ENCODE results near the gene PMM2. TPM values are rescaled to one million over a fixed set of nuclear protein-coding genes. Genes with fewer than 3 reads are reported as not detected.

Gene PMM2
- total and polyA plus RNA-seq, 2 donors (not counting 3 experiments of a cell fraction or from before 2014, with no cell fraction given): 29.0 to 61.3 TPM

DNA sequence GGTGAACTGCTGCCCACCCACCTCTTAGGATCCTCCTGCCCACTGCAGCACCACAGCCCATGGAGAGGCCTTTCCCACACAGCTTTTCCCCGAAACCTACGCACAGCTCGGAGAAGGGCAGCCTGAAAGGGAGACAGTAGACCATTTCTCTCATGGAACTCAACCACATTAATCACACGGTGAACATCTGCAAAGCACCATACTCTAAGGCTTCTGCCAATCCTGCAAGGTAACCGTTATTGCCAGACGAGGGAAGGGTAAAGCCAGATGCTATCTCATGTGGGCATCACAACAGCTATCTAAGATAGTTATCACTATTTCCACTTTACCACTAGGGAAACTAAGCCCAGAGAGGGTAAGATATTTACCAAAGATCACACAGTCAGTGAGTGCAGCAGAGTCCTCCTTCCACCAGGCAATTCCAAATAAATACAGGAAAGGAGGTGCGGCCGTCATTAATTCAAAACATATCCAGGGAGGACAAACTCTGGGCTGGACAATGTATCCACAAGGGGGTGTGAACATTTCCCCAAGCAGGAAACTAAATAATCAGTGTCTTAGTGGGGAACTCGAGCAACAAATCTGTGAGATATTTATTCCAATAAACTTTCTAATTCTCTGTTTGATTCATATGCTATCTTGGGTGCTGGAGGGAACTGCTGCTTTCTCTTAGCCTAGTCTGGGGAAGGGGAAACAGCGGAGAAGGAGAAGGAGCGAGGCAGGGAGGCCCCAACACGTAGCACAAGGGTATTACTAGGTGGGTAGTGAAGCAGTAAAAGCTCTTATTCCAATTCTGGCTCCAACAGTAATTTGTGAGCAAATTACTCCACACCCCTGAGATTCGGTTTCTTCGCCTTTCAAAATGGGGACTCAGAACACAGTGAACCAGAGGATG is 923 bp upstream of the PMM2 start:
- no peak for DNase-seq (ENCODE audit: low read depth, low spot score)
- ChIA-PET POLR2A (interaction anchor here (0.8 to 1.0 kb wide), 2 partner anchors 72 to 294 kb away, joined by 4 read pairs; partner anchors contain the start of gene CARHSP1), CTCF (interaction anchor here (0.5 to 2.3 kb wide), 8 partner anchors 72 to 338 kb away, joined by 3 to 18 read pairs (median 4); partner anchors contain the start of gene CARHSP1)

DNA sequence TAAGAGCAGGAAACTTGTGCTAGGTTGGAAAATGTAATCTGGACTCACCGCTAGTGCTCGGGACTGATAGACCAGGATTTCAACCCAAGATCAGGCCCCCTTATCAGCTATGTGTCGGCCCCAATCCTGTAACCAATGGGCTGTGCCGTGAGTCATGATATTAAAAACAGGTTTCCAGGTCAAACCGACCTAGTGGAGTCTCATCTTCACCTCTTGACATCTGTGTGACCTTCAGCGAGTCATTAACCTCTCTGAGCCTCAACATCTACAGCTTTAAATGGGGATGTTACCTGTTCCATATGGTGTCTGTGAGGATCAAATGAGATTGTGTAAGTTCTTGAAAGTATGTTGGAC is 512 bp downstream of the PMM2 start:
- dilution Hi-C loops (cut with MboI; ENCODE audit: extremely low pct_ligation_motif_present, low sequenced_read_pairs): no loop called here
- H3K9me1 ChIP-seq (replicated peaks; ENCODE audit: control insufficient read depth, extremely low read depth, insufficient read depth, low read length): no peaks in the 10 kb centered on the region
- BruUV-seq (replicated peaks): TSS peak; percentile 46
- H3K79me2 ChIP-seq (ENCODE audit: control insufficient read depth, insufficient read depth, low read length): peaks cover 64% of the 10 kb centered on the region
- H3K36me3 ChIP-seq (ENCODE audit: control insufficient read depth in 2 of 2, extremely low read depth in 1 of 2, insufficient read depth in 2 of 2, low read length in 2 of 2): peaks cover 8 to 9% of the 10 kb centered on the region in 2 experiments
- POLR2A ChIA-PET: no interaction called here
- peaks cover 4% of the 10 kb centered on the region for H4K20me1 ChIP-seq (replicated peaks; ENCODE audit: control insufficient read depth, extremely low read depth, insufficient read depth, low read length)
- no peaks in the 10 kb centered on the region for H3K27me3 ChIP-seq (ENCODE audit: control insufficient read depth in 2 of 2, insufficient read depth in 2 of 2, low read length in 2 of 2)
- FAIRE-seq (peak; percentile 56), DNase-seq (ENCODE audit: low read depth, low spot score) (no peak)
- H3K9me3 ChIP-seq (replicated peaks; ENCODE audit: control insufficient read depth, insufficient read depth, low read length): no peaks in the 10 kb centered on the region
- peak overlapping the region; percentile 49 to 95 (median 83) for H3K4me3 ChIP-seq (replicated peaks in 1 of 3; ENCODE audit: insufficient read depth in 1 of 3, low read depth in 1 of 3, low read length in 3 of 3)
- intact Hi-C loops (cut with micrococcal nuclease): loop anchor here (1.0 to 10.0 kb wide), 3 partner anchors 166 to 337 kb away; partner anchors contain the start of gene HAPSTR1
- H3K4me2 ChIP-seq (ENCODE audit: insufficient read depth, low read length): peak overlapping the region; percentile 99
- H2AFZ ChIP-seq (ENCODE audit: low read depth, low read length): peak overlapping the region; percentile 54
- peak overlapping the region; percentile 62 for H3K27ac ChIP-seq (ENCODE audit: insufficient read depth, low read depth, low read length)
- peak overlapping the region; percentile 83 for H3K9ac ChIP-seq (replicated peaks; ENCODE audit: extremely low read depth, insufficient read depth, low read length)
- H3K4me1 ChIP-seq (ENCODE audit: control insufficient read depth, extremely low read depth, insufficient read depth, low read length): peaks cover 25% of the 10 kb centered on the region
- CTCF ChIA-PET: interaction anchor here (1.5 to 2.3 kb wide), 2 partner anchors 71 to 82 kb away, joined by 4 to 18 read pairs; partner anchors contain the start of gene CARHSP1
- TF ChIP-seq FOS (IDR thresholded peaks at IDR 0.05; ENCODE audit: borderline replicate concordance, insufficient read depth, low read length) (no peak), POLR2AphosphoS5 (IDR thresholded peaks at IDR 0.05; ENCODE audit: insufficient read depth, low read depth, low read length) (no peak), POLR2A (IDR thresholded peaks at IDR 0.05; ENCODE audit: low read depth, low read length) (no peak), MYC (IDR thresholded peaks at IDR 0.05; ENCODE audit: low read depth, low read length) (no peak)
- TF ChIP-seq, protein P1, sequence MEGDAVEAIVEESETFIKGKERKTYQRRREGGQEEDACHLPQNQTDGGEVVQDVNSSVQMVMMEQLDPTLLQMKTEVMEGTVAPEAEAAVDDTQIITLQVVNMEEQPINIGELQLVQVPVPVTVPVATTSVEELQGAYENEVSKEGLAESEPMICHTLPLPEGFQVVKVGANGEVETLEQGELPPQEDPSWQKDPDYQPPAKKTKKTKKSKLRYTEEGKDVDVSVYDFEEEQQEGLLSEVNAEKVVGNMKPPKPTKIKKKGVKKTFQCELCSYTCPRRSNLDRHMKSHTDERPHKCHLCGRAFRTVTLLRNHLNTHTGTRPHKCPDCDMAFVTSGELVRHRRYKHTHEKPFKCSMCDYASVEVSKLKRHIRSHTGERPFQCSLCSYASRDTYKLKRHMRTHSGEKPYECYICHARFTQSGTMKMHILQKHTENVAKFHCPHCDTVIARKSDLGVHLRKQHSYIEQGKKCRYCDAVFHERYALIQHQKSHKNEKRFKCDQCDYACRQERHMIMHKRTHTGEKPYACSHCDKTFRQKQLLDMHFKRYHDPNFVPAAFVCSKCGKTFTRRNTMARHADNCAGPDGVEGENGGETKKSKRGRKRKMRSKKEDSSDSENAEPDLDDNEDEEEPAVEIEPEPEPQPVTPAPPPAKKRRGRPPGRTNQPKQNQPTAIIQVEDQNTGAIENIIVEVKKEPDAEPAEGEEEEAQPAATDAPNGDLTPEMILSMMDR (IDR thresholded peaks at IDR 0.05; ENCODE audit: extremely low read depth in 1 of 2, insufficient read depth in 1 of 2, low read depth in 1 of 2, low read length in 2 of 2): no peak

More for the DNA sequence above, 923 bp upstream of the PMM2 start:
- H3K4me3 ChIP-seq (replicated peaks in 1 of 3; ENCODE audit: insufficient read depth in 1 of 3, low read depth in 1 of 3, low read length in 3 of 3): peak overlapping the region; percentile 65 to 95 (median 83)
- BruUV-seq (replicated peaks): TSS peak; percentile 73
- H3K36me3 ChIP-seq (ENCODE audit: control insufficient read depth in 2 of 2, extremely low read depth in 1 of 2, insufficient read depth in 2 of 2, low read length in 2 of 2): peaks cover under 1 to 5% of the 10 kb centered on the region in 2 experiments
- TF ChIP-seq POLR2A (IDR thresholded peaks at IDR 0.05; ENCODE audit: low read depth, low read length) (no peak), FOS (IDR thresholded peaks at IDR 0.05; ENCODE audit: borderline replicate concordance, insufficient read depth, low read length) (no peak), MYC (IDR thresholded peaks at IDR 0.05; ENCODE audit: low read depth, low read length) (no peak), JUN (IDR thresholded peaks at IDR 0.05; ENCODE audit: borderline replicate concordance, insufficient read depth, insufficient read length, low read depth) (no peak), EZH2 (IDR thresholded peaks at IDR 0.05; ENCODE audit: borderline replicate concordance, low read depth, low read length, severe bottlenecking) (no peak), GATA2 (IDR thresholded peaks at IDR 0.05; ENCODE audit: insufficient read depth, insufficient read length, low read depth, low read length) (no peak)
- peak overlapping the region; percentile 36 for H3K27ac ChIP-seq (ENCODE audit: insufficient read depth, low read depth, low read length)
- no peaks in the 10 kb centered on the region for H3K9me3 ChIP-seq (replicated peaks; ENCODE audit: control insufficient read depth, insufficient read depth, low read length)
- no peak for FAIRE-seq
- peaks cover 25% of the 10 kb centered on the region for H3K4me1 ChIP-seq (ENCODE audit: control insufficient read depth, extremely low read depth, insufficient read depth, low read length)
- H2AFZ ChIP-seq (ENCODE audit: low read depth, low read length): peak overlapping the region; percentile 65
- intact Hi-C loops (cut with micrococcal nuclease): loop anchor here (1.0 to 10.0 kb wide), 4 partner anchors 72 to 338 kb away; partner anchors contain the start of gene HAPSTR1
- no peaks in the 10 kb centered on the region for H3K9me1 ChIP-seq (replicated peaks; ENCODE audit: control insufficient read depth, extremely low read depth, insufficient read depth, low read length)
- dilution Hi-C loops (cut with MboI; ENCODE audit: extremely low pct_ligation_motif_present, low sequenced_read_pairs): no loop called here
- peak overlapping the region; percentile 91 for H3K4me2 ChIP-seq (ENCODE audit: insufficient read depth, low read length)
- peaks cover 4% of the 10 kb centered on the region for H4K20me1 ChIP-seq (replicated peaks; ENCODE audit: control insufficient read depth, extremely low read depth, insufficient read depth, low read length)
- no peaks in the 10 kb centered on the region for H3K27me3 ChIP-seq (ENCODE audit: control insufficient read depth in 2 of 2, insufficient read depth in 2 of 2, low read length in 2 of 2)
- H3K79me2 ChIP-seq (ENCODE audit: control insufficient read depth, insufficient read depth, low read length): peaks cover 55% of the 10 kb centered on the region
- H3K9ac ChIP-seq (replicated peaks; ENCODE audit: extremely low read depth, insufficient read depth, low read length): peak overlapping the region; percentile 83
